H9 (cell line): ENCODE results near the gene LRIG3. TPM values are rescaled to one million over a fixed set of nuclear protein-coding genes. Genes with fewer than 3 reads are reported as not detected.

ENCODE experiments used
- DNase-seq: peaks from one replicate; pipeline ENCODE4 v3.0.0-alpha.2; 2017
- H2AFZ ChIP-seq: one replicate; pipeline ENCODE4 v1.6.1; 2013; ENCODE audit warnings: mild to moderate bottlenecking, low read length, control low read depth, moderate library complexity
- H2AK5ac ChIP-seq: 2 replicates; pipeline ENCODE4 v1.6.1; 2013; ENCODE audit warnings: low read length, control low read depth, mixed read lengths; ENCODE audit not compliant: insufficient read length
- H2BK120ac ChIP-seq: one replicate; pipeline ENCODE4 v1.6.1; 2013; ENCODE audit warnings: low read depth, mild to moderate bottlenecking, low read length, control low read depth, inconsistent platforms; ENCODE audit not compliant: poor library complexity, severe bottlenecking
- H2BK12ac ChIP-seq: 2 replicates; pipeline ENCODE4 v1.6.1; 2013; ENCODE audit warnings: low read length, control low read depth, mixed read lengths, low read depth; ENCODE audit not compliant: insufficient read length
- H2BK15ac ChIP-seq: 2 replicates; pipeline ENCODE4 v1.6.1; 2013; ENCODE audit warnings: low read depth, low read length, control low read depth
- H2BK20ac ChIP-seq: one replicate; pipeline ENCODE4 v1.6.1; 2013; ENCODE audit warnings: low read depth, mild to moderate bottlenecking, low read length, control low read depth, inconsistent platforms; ENCODE audit not compliant: poor library complexity, severe bottlenecking
- H2BK5ac ChIP-seq: 2 replicates; pipeline ENCODE4 v1.6.1; 2013; ENCODE audit warnings: low read length, control low read depth, mixed read lengths; ENCODE audit not compliant: insufficient read length
- H3K14ac ChIP-seq: 2 replicates; pipeline ENCODE4 v1.6.1; 2013; ENCODE audit warnings: low read length, control low read depth; ENCODE audit not compliant: insufficient read depth
- H3K18ac ChIP-seq: 2 replicates; pipeline ENCODE4 v1.6.1; 2013; ENCODE audit warnings: low read depth, mild to moderate bottlenecking, mixed read lengths, low read length, control low read depth; ENCODE audit not compliant: insufficient read length
- H3K23ac ChIP-seq: 2 replicates; pipeline ENCODE4 v1.6.1; 2013; ENCODE audit warnings: low read length, control low read depth, mixed read lengths, low read depth; ENCODE audit not compliant: insufficient read length
- H3K23me2 ChIP-seq: 2 replicates; pipeline ENCODE4 v1.6.1; 2013; ENCODE audit warnings: low read depth, mild to moderate bottlenecking, mixed read lengths, low read length, control low read depth; ENCODE audit not compliant: insufficient read length, poor library complexity, severe bottlenecking
- H3K27ac ChIP-seq: 2 replicates; pipeline ENCODE4 v1.5.1; 2013; ENCODE audit warnings: low read length, control low read depth, mixed read lengths, low read depth; ENCODE audit not compliant: insufficient read length
- H3K27me3 ChIP-seq: 2 replicates; pipeline ENCODE4 v1.6.1; 2013; ENCODE audit warnings: low read length, control low read depth, inconsistent platforms; ENCODE audit not compliant: insufficient read depth
- H3K4ac ChIP-seq: 2 replicates; pipeline ENCODE4 v1.6.1; 2013; ENCODE audit warnings: low read depth, mild to moderate bottlenecking, control low read depth, inconsistent platforms, low read length, moderate library complexity
- H3K4me1 ChIP-seq: 2 replicates; pipeline ENCODE4 v1.6.1; 2013; ENCODE audit warnings: low read length, control low read depth, inconsistent platforms; ENCODE audit not compliant: insufficient read depth
- H3K4me2 ChIP-seq: 2 replicates; pipeline ENCODE4 v1.6.1; 2013; ENCODE audit warnings: low read length, control low read depth, mixed read lengths; ENCODE audit not compliant: insufficient read length, insufficient read depth
- H3K56ac ChIP-seq: 2 replicates; pipeline ENCODE4 v1.6.1; 2013; ENCODE audit warnings: low read depth, mild to moderate bottlenecking, mixed read lengths, low read length, control low read depth; ENCODE audit not compliant: insufficient read length
- H3K79me1 ChIP-seq: 2 replicates; pipeline ENCODE4 v1.6.1; 2013; ENCODE audit warnings: low read depth, mild to moderate bottlenecking, moderate library complexity, low read length, control low read depth, inconsistent platforms; ENCODE audit not compliant: insufficient read depth, poor library complexity, severe bottlenecking
- H3K79me2 ChIP-seq: 2 replicates; pipeline ENCODE4 v1.6.1; 2013; ENCODE audit warnings: low read length, control low read depth, inconsistent platforms; ENCODE audit not compliant: insufficient read depth
- H3K9ac ChIP-seq: 2 replicates; pipeline ENCODE4 v1.6.1; 2013; ENCODE audit warnings: low read length, control low read depth, mixed read lengths; ENCODE audit not compliant: insufficient read length; ENCODE audit errors: extremely low read depth
- H3K9me3 ChIP-seq: one replicate; pipeline ENCODE4 v1.6.1; 2013; ENCODE audit warnings: low read depth, low read length, inconsistent platforms; ENCODE audit not compliant: control insufficient read depth
- H3T11ph ChIP-seq: one replicate; pipeline ENCODE4 v1.6.1; 2013; ENCODE audit warnings: mild to moderate bottlenecking, low read length, control low read depth, inconsistent platforms
- H4K20me1 ChIP-seq: one replicate; pipeline ENCODE4 v1.6.1; 2013; ENCODE audit not compliant: control insufficient read depth, insufficient read length, insufficient read depth
- H4K5ac ChIP-seq: 2 replicates; pipeline ENCODE4 v1.6.1; 2013; ENCODE audit warnings: low read depth, mild to moderate bottlenecking, mixed read lengths, low read length, control low read depth; ENCODE audit not compliant: insufficient read length
- H4K8ac ChIP-seq: replicated peaks from 2 replicates; pipeline ENCODE4 v1.6.1; 2013; ENCODE audit warnings: low read length, control low read depth, mixed read lengths, low read depth; ENCODE audit not compliant: insufficient read length
- H4K91ac ChIP-seq: 2 replicates; pipeline ENCODE4 v1.6.1; 2013; ENCODE audit warnings: low read depth, mild to moderate bottlenecking, moderate library complexity, mixed read lengths, low read length, control low read depth; ENCODE audit not compliant: insufficient read length
- H3K27ac Mint-ChIP-seq, 3 experiments: 2 replicates in 2 of 3; 3 replicates in 1 of 3; pipeline ENCODE4 v1.8.0; 2020 to 2021; ENCODE audit warnings: mixed read lengths in 3 of 3, mild to moderate bottlenecking in 1 of 3, moderate library complexity in 1 of 3
- H3K27me3 Mint-ChIP-seq: 2 replicates; pipeline ENCODE4 v1.8.0; 2021; ENCODE audit warnings: low read depth, mild to moderate bottlenecking, moderate library complexity, mixed read lengths
- H3K36me3 Mint-ChIP-seq, 3 experiments: 2 replicates in 2 of 3; 3 replicates in 1 of 3; pipeline ENCODE4 v1.8.0; 2020 to 2021; ENCODE audit warnings: low read depth in 3 of 3, mixed read lengths in 3 of 3; ENCODE audit not compliant: insufficient read depth in 1 of 3
- H3K4me1 Mint-ChIP-seq, 2 experiments: 2 replicates each; pipeline ENCODE4 v1.8.0; 2020; ENCODE audit warnings: mixed read lengths in 2 of 2
- H3K4me3 Mint-ChIP-seq, 2 experiments: 2 replicates in 1 of 2; 3 replicates in 1 of 2; pipeline ENCODE4 v1.8.0; 2020 to 2021; ENCODE audit warnings: mild to moderate bottlenecking in 2 of 2, mixed read lengths in 2 of 2, moderate library complexity in 1 of 2
- H3K9me3 Mint-ChIP-seq, 2 experiments: 2 replicates in 1 of 2; 3 replicates in 1 of 2; pipeline ENCODE4 v1.8.0; 2020; ENCODE audit warnings: mild to moderate bottlenecking in 2 of 2, mixed read lengths in 2 of 2, moderate library complexity in 1 of 2
- CTCF ChIP-seq: fragments of 200-600 bp; sonication (generic); conservative IDR thresholded peaks from 3 replicates; pipeline ENCODE4 v1.8.0; 2021; ENCODE audit warnings: antibody characterized with exemption, mild to moderate bottlenecking
- WGBS: extraction: QIAGEN DNeasy Blood & Tissue Kit; methylation state at CpG from one replicate; pipeline ENCODE4 v1.1.7; 2013; ENCODE audit warnings: missing lambda C conversion rate, low lambda C conversion rate, mixed read lengths; ENCODE audit not compliant: insufficient read length; ENCODE audit errors: extremely low coverage; 5-methylcytosine and 5-hydroxymethylcytosine counted together
- total RNA-seq: library from RNA; stranded (reverse); gene quantifications from 2 replicates; pipeline ENCODE4 v1.2.1, GENCODE V29; 2021

LRIG3 gene
- total RNA-seq, 1 experiment from 2014 or later: 10.9 TPM

- Histone ChIP-seq H3T11ph (no peak overlapping the region), H2AFZ (no peak overlapping the region), H2BK20ac (no peak overlapping the region), H3K4ac (no peak overlapping the region), H3K23me2 (peaks cover 14% of the 10 kb centered on the region), H2BK12ac (no peak overlapping the region), H3K27ac (no peak overlapping the region), H3K4me1 (peaks cover 2% of the 10 kb centered on the region; the same call in 1 of the 2 replicates), H3K4me2 (no peak overlapping the region), H3K9me3 (no peaks in the 10 kb centered on the region), H3K79me1 (no peaks in the 10 kb centered on the region), H4K8ac (no peak overlapping the region), H3K27me3 (peaks cover 2% of the 10 kb centered on the region; the same call in 1 of the 2 replicates), H4K91ac (no peak overlapping the region), H3K23ac (no peak overlapping the region), H2AK5ac (no peak overlapping the region), H3K9ac (no peak overlapping the region), H3K18ac (no peak overlapping the region), H4K20me1 (no peaks in the 10 kb centered on the region), H3K56ac (no peak overlapping the region), H2BK5ac (no peak overlapping the region), H3K14ac (no peak overlapping the region), H3K79me2 (no peaks in the 10 kb centered on the region), H4K5ac (no peak overlapping the region), H2BK120ac (no peak overlapping the region), H2BK15ac (no peak overlapping the region)
- H3K4me3 Mint-ChIP-seq: peak overlapping the region; percentile 29 to 60
- no peak for DNase-seq
- peaks cover 9% of the 10 kb centered on the region for H3K27me3 Mint-ChIP-seq
- H3K9me3 Mint-ChIP-seq: no peaks in the 10 kb centered on the region
- H3K4me1 Mint-ChIP-seq: peaks cover 46% of the 10 kb centered on the region in 2 experiments
- no peak overlapping the region for H3K27ac Mint-ChIP-seq
- H3K36me3 Mint-ChIP-seq: peaks cover 4 to 5% (median 4%) of the 10 kb centered on the region in 3 experiments; a peak in 6 of 7 replicates
- 100% methylated on average over 1 of the region's 4 CpGs for WGBS
- TF ChIP-seq CTCF: no peak
These were observed 1.8 kb downstream of the LRIG3 start for GRCh38 chr12:58918469-58918844.
